GM20431 (cell line): ENCODE results near the gene B3GAT1.
"Not testable (repeated sequence)": the region's sequence is repeated elsewhere in the genome, so short reads cannot be mapped to it uniquely, and the experiment has no call there.

Experiments used
- in situ Hi-C: fragments of 300-500 bp; cut with MseI, MboI; formaldehyde crosslinking; loops from one replicate; pipeline ENCODE4 v1.15.0; 2020; ENCODE audit warnings: low sequenced_read_pairs; ENCODE audit not compliant: unreplicated experiment

Gene B3GAT1

GRCh38 chr11:134412203-134413042 is at the start of gene B3GAT1:
Gene B3GAT1, minus strand, starts transcription at chr11:134412242. Its CDS starts 24,583 bp downstream, at chr11:134387659.
- in situ Hi-C loops = no loop called here

GRCh38 chr11:134461621-134462020 is 49.6 kb upstream of the B3GAT1 start:
- in situ Hi-C loops = no loop called here

- in situ Hi-C loops = no loop called here
Measured at GRCh38 chr11:134460881-134461280, 48.8 kb upstream of the B3GAT1 start.

GRCh38 chr11:134460062-134460561 is 48.1 kb upstream of the B3GAT1 start:
- in situ Hi-C loops = no loop called here

GRCh38 chr11:134459246-134460061 is 47.4 kb upstream of the B3GAT1 start:
- in situ Hi-C loops = no loop called here

- in situ Hi-C loops = not testable (repeated sequence)
Measured at GRCh38 chr11:134457411-134458007, 45.5 kb upstream of the B3GAT1 start.

GRCh38 chr11:134455516-134455915 is 43.5 kb upstream of the B3GAT1 start:
- in situ Hi-C loops = no loop called here

GRCh38 chr11:134454146-134454690 is 42.2 kb upstream of the B3GAT1 start:
- in situ Hi-C loops = no loop called here

GRCh38 chr11:134453441-134453840 is 41.4 kb upstream of the B3GAT1 start:
- in situ Hi-C loops = no loop called here

GRCh38 chr11:134452838-134453155 is 40.8 kb upstream of the B3GAT1 start:
- in situ Hi-C loops = no loop called here

GRCh38 chr11:134452026-134452837 is 40.2 kb upstream of the B3GAT1 start:
- in situ Hi-C loops = no loop called here

- in situ Hi-C loops = no loop called here
Measured at GRCh38 chr11:134450186-134450585, 38.1 kb upstream of the B3GAT1 start.

GRCh38 chr11:134449713-134450112 is 37.7 kb upstream of the B3GAT1 start:
- in situ Hi-C loops = no loop called here

GRCh38 chr11:134449051-134449450 is 37.0 kb upstream of the B3GAT1 start:
- in situ Hi-C loops = no loop called here

GRCh38 chr11:134447696-134448095 is 35.7 kb upstream of the B3GAT1 start:
- in situ Hi-C loops = no loop called here

GRCh38 chr11:134445601-134446325 is 33.7 kb upstream of the B3GAT1 start:
- in situ Hi-C loops = no loop called here

GRCh38 chr11:134444160-134445108 is 32.4 kb upstream of the B3GAT1 start:
- in situ Hi-C loops = not testable (repeated sequence)

- in situ Hi-C loops = no loop called here
Measured at GRCh38 chr11:134443246-134443645, 31.2 kb upstream of the B3GAT1 start.
